Karpas-422 (cell line): ENCODE data around the gene SELENOH. TPM values are rescaled to one million over a fixed set of nuclear protein-coding genes. Genes with fewer than 3 reads are reported as not detected.

Source experiments
- DNase-seq: peaks from one replicate; pipeline ENCODE4 v3.0.0-alpha.2; 2015
- H2AFZ ChIP-seq: fragments of 200-600 bp; sonication (generic); 2 replicates; pipeline ENCODE4 v1.6.1; 2014; ENCODE audit warnings: antibody characterized with exemption, low read length, mixed read lengths
- H3K27ac ChIP-seq: fragments of 200-600 bp; sonication (generic); 2 replicates; pipeline ENCODE4 v1.5.1; 2014; ENCODE audit warnings: mild to moderate bottlenecking, low read length, moderate library complexity
- H3K27me3 ChIP-seq: fragments of 200-600 bp; sonication (generic); 2 replicates; pipeline ENCODE4 v1.6.1; 2014; ENCODE audit warnings: low read length, mixed read lengths
- H3K36me3 ChIP-seq: fragments of 200-600 bp; sonication (generic); 2 replicates; pipeline ENCODE4 v1.6.1; 2014; ENCODE audit warnings: low read length, mixed read lengths; ENCODE audit not compliant: insufficient read depth
- H3K4me1 ChIP-seq: fragments of 200-600 bp; sonication (generic); 2 replicates; pipeline ENCODE4 v1.6.1; 2014; ENCODE audit warnings: mild to moderate bottlenecking, low read length, mixed read lengths
- H3K4me2 ChIP-seq: fragments of 200-600 bp; sonication (generic); 2 replicates; pipeline ENCODE4 v1.6.1; 2014; ENCODE audit warnings: low read length, low read depth, mild to moderate bottlenecking; ENCODE audit not compliant: poor library complexity, severe bottlenecking
- H3K4me3 ChIP-seq: fragments of 200-600 bp; sonication (generic); 2 replicates; pipeline ENCODE4 v1.5.1; 2014; ENCODE audit warnings: mild to moderate bottlenecking, antibody characterized with exemption, low read length, mixed read lengths
- H3K79me2 ChIP-seq: fragments of 200-600 bp; sonication (generic); 2 replicates; pipeline ENCODE4 v1.6.1; 2014; ENCODE audit warnings: mild to moderate bottlenecking, low read length, mixed read lengths
- H3K9ac ChIP-seq: fragments of 200-600 bp; sonication (generic); 2 replicates; pipeline ENCODE4 v1.6.0; 2014; ENCODE audit warnings: low read length
- H3K9me2 ChIP-seq: fragments of 200-600 bp; sonication (generic), shearing (Covaris generic); replicated peaks from 2 replicates; pipeline ENCODE4 v1.6.0; 2014; ENCODE audit warnings: mild to moderate bottlenecking, low read length, moderate library complexity; ENCODE audit not compliant: insufficient read depth
- H3K9me3 ChIP-seq: fragments of 300-700, 200-600 bp; sonication (generic); 2 replicates; pipeline ENCODE4 v1.6.1; 2014; ENCODE audit warnings: low read length, mixed read lengths
- H4K20me1 ChIP-seq: fragments of 200-600 bp; sonication (generic); 2 replicates; pipeline ENCODE4 v1.6.1; 2014; ENCODE audit warnings: mild to moderate bottlenecking, antibody characterized with exemption, low read length, low read depth; ENCODE audit not compliant: insufficient read depth
- small RNA-seq: library from RNA; depleted of rRNA; stranded (forward); fragments of <200 nt; gene quantifications from one replicate; pipeline ENCODE3, GENCODE V24; 2014
- total RNA-seq: library from RNA; depleted of rRNA; stranded (reverse); fragments of >200 nt; shearing (Covaris generic); gene quantifications from 2 replicates; pipeline ENCODE4 v1.2.3, GENCODE V29; 2014; ENCODE audit warnings: low replicate concordance; rRNA removed

The SELENOH gene
- total RNA-seq, 1 experiment from 2014 or later = 112 TPM

GRCh38 chr11:57791321-57792059, 50.2 kb downstream of the SELENOH start:
- Histone ChIP-seq H3K4me3 (no peak overlapping the region), H3K4me1 (no peaks in the 10 kb centered on the region), H3K9ac (no peak overlapping the region), H4K20me1 (no peaks in the 10 kb centered on the region), H3K9me3 (no peaks in the 10 kb centered on the region), H3K9me2 (no peaks in the 10 kb centered on the region), H3K36me3 (no peaks in the 10 kb centered on the region), H2AFZ (no peak overlapping the region), H3K27me3 (no peaks in the 10 kb centered on the region), H3K4me2 (no peak overlapping the region), H3K79me2 (no peaks in the 10 kb centered on the region), H3K27ac (no peak overlapping the region)
- DNase-seq = no peak

- Histone ChIP-seq H4K20me1 (no peaks in the 10 kb centered on the region), H2AFZ (no peak overlapping the region), H3K79me2 (no peaks in the 10 kb centered on the region), H3K4me1 (no peaks in the 10 kb centered on the region), H3K9me2 (no peaks in the 10 kb centered on the region), H3K9ac (no peak overlapping the region), H3K4me2 (no peak overlapping the region), H3K4me3 (no peak overlapping the region), H3K27me3 (no peaks in the 10 kb centered on the region), H3K36me3 (no peaks in the 10 kb centered on the region), H3K27ac (no peak overlapping the region), H3K9me3 (no peaks in the 10 kb centered on the region)
- no peak for DNase-seq
Measured at GRCh38 chr11:57792060-57792541, 50.8 kb downstream of the SELENOH start.

GRCh38 chr11:57792870-57793269, 51.6 kb downstream of the SELENOH start:
- Histone ChIP-seq H2AFZ (no peak overlapping the region), H3K4me2 (no peak overlapping the region), H4K20me1 (no peaks in the 10 kb centered on the region), H3K9ac (no peak overlapping the region), H3K4me1 (no peaks in the 10 kb centered on the region), H3K27me3 (no peaks in the 10 kb centered on the region), H3K27ac (no peak overlapping the region), H3K79me2 (no peaks in the 10 kb centered on the region), H3K4me3 (no peak overlapping the region), H3K9me3 (no peaks in the 10 kb centered on the region), H3K9me2 (no peaks in the 10 kb centered on the region), H3K36me3 (no peaks in the 10 kb centered on the region)
- no peak for DNase-seq

Small RNA genes lying within 50 kb of the gene (small RNA-seq; reads per million reads assigned to genes)
- gene AP001931.1 (not detected), gene TMX2-CTNND1 (not detected)

Other genes starting within 250 kb of the SELENOH start
- 238 and 244 TPM in 2 replicates for gene SLC43A1, start 225.8 kb upstream of the SELENOH start, total RNA-seq
- 48.0 and 49.8 TPM in 2 replicates for gene TIMM10, start 210.7 kb upstream of the SELENOH start, total RNA-seq
- not detected in 2 replicates for gene SMTNL1, start 203.9 kb upstream of the SELENOH start, total RNA-seq
- 123 and 129 TPM in 2 replicates for gene UBE2L6, start 173.8 kb upstream of the SELENOH start, total RNA-seq
- gene SERPING1, start 143.8 kb upstream of the SELENOH start, total RNA-seq = not detected in 2 replicates
- gene YPEL4, start 91.6 kb upstream of the SELENOH start, total RNA-seq = not detected in 2 replicates
- gene CLP1, start 83.7 kb upstream of the SELENOH start, total RNA-seq = 16.9 and 22.4 TPM in 2 replicates
- gene ZDHHC5, start 73.4 kb upstream of the SELENOH start, total RNA-seq = 38.6 and 41.2 TPM in 2 replicates
- gene MED19, start 29.3 kb upstream of the SELENOH start, total RNA-seq = 12.5 and 12.8 TPM in 2 replicates
- gene TMX2, start 28.9 kb upstream of the SELENOH start, total RNA-seq = 53.3 and 91.2 TPM in 2 replicates
- not detected in 2 replicates for gene BTBD18, start 10.3 kb downstream of the SELENOH start, total RNA-seq
- 5.7 and 6.0 TPM in 2 replicates for gene CTNND1, start 20.3 kb downstream of the SELENOH start, total RNA-seq